Astrocyte (in vitro differentiated cells and primary cell): ENCODE measurements around the gene GUCY2D. TPM values are rescaled to one million over a fixed set of nuclear protein-coding genes. Genes with fewer than 3 reads are reported as not detected.

Experiments used
- DNase-seq: peaks from one replicate; pipeline ENCODE4 v3.0.0-alpha.2; 2010; ENCODE audit warnings: low read depth
- FAIRE-seq: peaks from 2 replicates; lab custom pipeline; 2011; peaks lifted over from hg19 to GRCh38; lab: Jason Lieb, UNC
- H2AFZ ChIP-seq: 2 replicates; pipeline ENCODE4 v1.6.0; 2012; ENCODE audit warnings: low read depth, low read length, inconsistent platforms
- H3K27ac ChIP-seq: 2 replicates; pipeline ENCODE4 v1.5.1; 2011; ENCODE audit warnings: low read depth, low read length, inconsistent platforms
- H3K27me3 ChIP-seq: 2 replicates; pipeline ENCODE4 v1.6.0; 2011; ENCODE audit warnings: low read length, inconsistent platforms; ENCODE audit not compliant: insufficient read depth
- H3K36me3 ChIP-seq: 2 replicates; pipeline ENCODE4 v1.5.1; 2011; ENCODE audit warnings: low read length, inconsistent platforms; ENCODE audit not compliant: insufficient read depth
- H3K4me1 ChIP-seq: 2 replicates; pipeline ENCODE4 v1.5.1; 2011; ENCODE audit warnings: low read length, inconsistent platforms; ENCODE audit not compliant: insufficient read depth
- H3K4me2 ChIP-seq: 2 replicates; pipeline ENCODE4 v1.6.0; 2012; ENCODE audit warnings: low read length, inconsistent platforms
- H3K4me3 ChIP-seq: 2 replicates; pipeline ENCODE4 v1.5.1; 2011; ENCODE audit warnings: low read depth, mild to moderate bottlenecking, low read length, inconsistent platforms; ENCODE audit not compliant: insufficient read depth
- H3K79me2 ChIP-seq: 2 replicates; pipeline ENCODE4 v1.6.0; 2012; ENCODE audit warnings: mild to moderate bottlenecking, low read length, inconsistent platforms; ENCODE audit not compliant: insufficient read depth
- H3K9ac ChIP-seq: 2 replicates; pipeline ENCODE4 v1.6.0; 2012; ENCODE audit warnings: mild to moderate bottlenecking, low read length, inconsistent platforms
- H3K9me3 ChIP-seq: 2 replicates; pipeline ENCODE4 v1.5.1; 2012; ENCODE audit warnings: low read depth, mild to moderate bottlenecking, low read length, inconsistent platforms; ENCODE audit not compliant: insufficient read depth
- H4K20me1 ChIP-seq: 2 replicates; pipeline ENCODE4 v1.6.0; 2012; ENCODE audit warnings: low read length, inconsistent platforms; ENCODE audit not compliant: insufficient read depth
- H3K27ac Mint-ChIP-seq: one replicate; pipeline ENCODE4 v1.8.0; 2021; ENCODE audit warnings: mild to moderate bottlenecking, mixed read lengths; ENCODE audit not compliant: unreplicated experiment
- H3K27me3 Mint-ChIP-seq: one replicate; pipeline ENCODE4 v1.8.0; 2021; ENCODE audit warnings: low read depth, mixed read lengths; ENCODE audit not compliant: unreplicated experiment
- H3K36me3 Mint-ChIP-seq: one replicate; pipeline ENCODE4 v1.8.0; 2021; ENCODE audit warnings: low read depth, mixed read lengths; ENCODE audit not compliant: unreplicated experiment
- H3K4me1 Mint-ChIP-seq: one replicate; pipeline ENCODE4 v1.8.0; 2021; ENCODE audit warnings: low read depth, mixed read lengths; ENCODE audit not compliant: unreplicated experiment
- H3K4me3 Mint-ChIP-seq: one replicate; pipeline ENCODE4 v1.8.0; 2021; ENCODE audit warnings: mild to moderate bottlenecking, moderate library complexity, mixed read lengths; ENCODE audit not compliant: unreplicated experiment
- H3K9me3 Mint-ChIP-seq: one replicate; pipeline ENCODE4 v1.8.0; 2021; ENCODE audit warnings: mild to moderate bottlenecking, mixed read lengths; ENCODE audit not compliant: unreplicated experiment
- EZH2 ChIP-seq: IDR thresholded peaks from 2 replicates; pipeline ENCODE4 v1.6.1; 2012; ENCODE audit warnings: mild to moderate bottlenecking, low read length, inconsistent platforms; ENCODE audit not compliant: insufficient read depth
- total RNA-seq: library from RNA; stranded (reverse); gene quantifications from 2 replicates; pipeline ENCODE4 v1.2.1, GENCODE V29; 2021
- TF ChIP-seq, protein P1 (sequence below): IDR thresholded peaks from 2 replicates; pipeline ENCODE4 v1.5.1; 2011; ENCODE audit warnings: low read depth, mild to moderate bottlenecking, inconsistent platforms, low read length, moderate library complexity; ENCODE audit not compliant: insufficient read depth

The GUCY2D gene
- total RNA-seq, 1 donor from 2014 or later: not detected

DNA sequence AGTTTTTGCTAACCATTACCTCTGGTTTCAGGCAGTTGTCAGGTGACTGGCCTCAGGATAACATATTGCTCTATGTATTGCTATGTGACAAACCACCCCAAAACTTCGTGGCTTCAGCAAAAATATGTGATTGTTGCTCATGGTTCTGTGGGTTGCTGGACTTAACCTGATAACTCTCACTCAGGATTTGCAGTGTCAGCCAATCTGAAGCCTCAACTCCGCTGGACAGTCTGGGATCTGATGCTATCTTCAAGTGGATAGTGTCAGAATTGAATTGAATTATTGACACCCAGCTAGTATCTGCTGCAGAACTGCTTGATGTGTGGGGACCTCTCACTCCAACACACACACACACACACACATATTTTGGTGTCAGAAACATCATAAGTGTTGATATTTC, 34.7 kb upstream of the GUCY2D start:
- Mint-ChIP-seq H3K4me1 (no peaks in the 10 kb centered on the region), H3K27me3 (peaks cover 14% of the 10 kb centered on the region), H3K27ac (no peak overlapping the region), H3K9me3 (no peaks in the 10 kb centered on the region), H3K36me3 (no peaks in the 10 kb centered on the region), H3K4me3 (no peak overlapping the region)
- Histone ChIP-seq H3K4me1 (no peaks in the 10 kb centered on the region), H2AFZ (no peak overlapping the region), H3K9ac (no peak overlapping the region), H4K20me1 (no peaks in the 10 kb centered on the region), H3K27ac (no peak overlapping the region), H3K4me3 (no peak overlapping the region), H3K27me3 (no peaks in the 10 kb centered on the region), H3K4me2 (no peak overlapping the region), H3K9me3 (no peaks in the 10 kb centered on the region), H3K36me3 (no peaks in the 10 kb centered on the region), H3K79me2 (no peaks in the 10 kb centered on the region)
- DNase-seq (no peak), FAIRE-seq (no peak)
- TF ChIP-seq EZH2: no peak
- TF ChIP-seq, protein P1, sequence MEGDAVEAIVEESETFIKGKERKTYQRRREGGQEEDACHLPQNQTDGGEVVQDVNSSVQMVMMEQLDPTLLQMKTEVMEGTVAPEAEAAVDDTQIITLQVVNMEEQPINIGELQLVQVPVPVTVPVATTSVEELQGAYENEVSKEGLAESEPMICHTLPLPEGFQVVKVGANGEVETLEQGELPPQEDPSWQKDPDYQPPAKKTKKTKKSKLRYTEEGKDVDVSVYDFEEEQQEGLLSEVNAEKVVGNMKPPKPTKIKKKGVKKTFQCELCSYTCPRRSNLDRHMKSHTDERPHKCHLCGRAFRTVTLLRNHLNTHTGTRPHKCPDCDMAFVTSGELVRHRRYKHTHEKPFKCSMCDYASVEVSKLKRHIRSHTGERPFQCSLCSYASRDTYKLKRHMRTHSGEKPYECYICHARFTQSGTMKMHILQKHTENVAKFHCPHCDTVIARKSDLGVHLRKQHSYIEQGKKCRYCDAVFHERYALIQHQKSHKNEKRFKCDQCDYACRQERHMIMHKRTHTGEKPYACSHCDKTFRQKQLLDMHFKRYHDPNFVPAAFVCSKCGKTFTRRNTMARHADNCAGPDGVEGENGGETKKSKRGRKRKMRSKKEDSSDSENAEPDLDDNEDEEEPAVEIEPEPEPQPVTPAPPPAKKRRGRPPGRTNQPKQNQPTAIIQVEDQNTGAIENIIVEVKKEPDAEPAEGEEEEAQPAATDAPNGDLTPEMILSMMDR: no peak

DNA sequence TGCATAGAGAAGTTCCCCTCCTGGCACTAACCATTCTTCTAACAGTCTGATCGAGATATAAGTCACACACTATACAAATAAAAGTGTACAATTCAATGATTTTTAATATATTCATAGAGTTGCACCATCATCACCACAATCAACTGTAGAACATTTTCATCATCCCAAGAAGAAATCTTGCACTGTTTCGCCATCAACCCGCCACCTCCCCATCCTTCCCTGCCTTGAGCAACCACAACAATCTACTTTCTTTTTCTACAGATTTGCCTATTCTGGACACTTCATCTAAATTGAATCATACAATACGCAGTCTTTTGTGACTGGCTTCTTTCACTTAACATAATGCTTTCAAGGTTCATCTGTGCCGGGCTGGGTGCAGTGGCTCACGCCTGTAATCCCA, 33.0 kb upstream of the GUCY2D start:
- TF ChIP-seq, protein P1: no peak
- TF ChIP-seq EZH2: no peak
- Mint-ChIP-seq H3K4me3 (no peak overlapping the region), H3K27me3 (peaks cover 14% of the 10 kb centered on the region), H3K27ac (no peak overlapping the region), H3K36me3 (no peaks in the 10 kb centered on the region), H3K4me1 (no peaks in the 10 kb centered on the region), H3K9me3 (peaks cover under 1% of the 10 kb centered on the region)
- FAIRE-seq (no peak), DNase-seq (no peak)
- Histone ChIP-seq H3K9me3 (peaks cover under 1% of the 10 kb centered on the region), H3K27me3 (no peaks in the 10 kb centered on the region), H3K36me3 (no peaks in the 10 kb centered on the region), H4K20me1 (no peaks in the 10 kb centered on the region), H3K9ac (no peak overlapping the region), H3K4me2 (no peak overlapping the region), H2AFZ (no peak overlapping the region), H3K79me2 (no peaks in the 10 kb centered on the region), H3K4me3 (no peak overlapping the region), H3K27ac (no peak overlapping the region), H3K4me1 (no peaks in the 10 kb centered on the region)

DNA sequence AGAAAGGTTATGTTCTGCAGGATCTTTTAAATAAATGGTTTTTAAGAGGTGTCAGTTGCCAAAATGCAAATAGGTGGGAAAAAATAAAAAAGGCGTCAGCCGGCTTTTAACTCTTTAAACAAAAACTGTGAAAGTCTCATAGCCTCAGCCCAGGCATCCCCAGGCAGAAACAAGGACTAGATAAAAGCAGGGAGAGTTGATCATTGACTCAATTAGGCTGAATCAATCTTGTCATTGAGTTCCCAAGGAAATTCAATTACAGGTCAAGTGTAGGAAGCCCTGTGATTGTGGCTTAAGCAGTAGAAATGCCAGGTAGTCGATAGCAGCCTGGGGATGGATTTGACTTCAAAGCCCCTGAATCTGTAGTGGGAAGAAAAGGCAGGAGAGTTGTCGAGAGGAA, 30.8 kb upstream of the GUCY2D start:
- H3K4me2 ChIP-seq: no peak overlapping the region
- H3K9me3 ChIP-seq: peaks cover 9% of the 10 kb centered on the region
- H3K4me3 Mint-ChIP-seq: no peak overlapping the region
- peaks cover under 1% of the 10 kb centered on the region for H3K36me3 Mint-ChIP-seq
- no peak overlapping the region for H3K27ac ChIP-seq
- no peak for FAIRE-seq
- H3K27me3 Mint-ChIP-seq: peaks cover 19% of the 10 kb centered on the region
- H3K9me3 Mint-ChIP-seq: peaks cover 14% of the 10 kb centered on the region
- H4K20me1 ChIP-seq: no peaks in the 10 kb centered on the region
- no peaks in the 10 kb centered on the region for H3K79me2 ChIP-seq
- H3K4me1 Mint-ChIP-seq: no peaks in the 10 kb centered on the region
- H3K36me3 ChIP-seq: no peaks in the 10 kb centered on the region
- no peak overlapping the region for H2AFZ ChIP-seq
- H3K9ac ChIP-seq: no peak overlapping the region
- H3K4me1 ChIP-seq: no peaks in the 10 kb centered on the region
- H3K27ac Mint-ChIP-seq: no peak overlapping the region
- TF ChIP-seq, protein P1: no peak
- TF ChIP-seq EZH2: no peak
- no peaks in the 10 kb centered on the region for H3K27me3 ChIP-seq
- no peak overlapping the region for H3K4me3 ChIP-seq
- no peak for DNase-seq
